ENCODE data around the gene PANK4. TPM values are rescaled to one million over a fixed set of nuclear protein-coding genes. Genes with fewer than 3 reads are reported as not detected.

The PANK4 gene
- total RNA-seq, 6 experiments from 2014 or later, result 9.6 to 18.9 (median 13.4) TPM

DNA sequence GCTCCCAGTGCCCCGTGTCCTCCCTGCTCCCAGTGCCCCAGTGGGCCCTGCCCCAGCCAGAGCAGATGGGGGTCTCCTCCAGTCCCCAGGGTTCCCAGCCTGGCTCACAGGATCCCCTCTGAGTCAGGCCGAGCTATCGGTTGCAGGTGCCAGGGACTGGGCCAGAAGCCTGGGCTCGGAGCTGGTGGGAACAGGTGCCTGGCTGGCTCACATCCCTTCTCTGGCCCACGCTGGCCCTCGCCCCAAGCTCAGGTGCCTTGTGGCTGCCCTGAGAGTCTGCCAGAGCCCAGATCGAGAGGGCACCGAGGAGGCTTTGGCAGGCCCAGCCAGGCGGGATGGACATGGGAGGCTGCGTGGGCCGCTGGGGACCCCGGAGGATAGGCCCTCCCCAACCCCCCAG lies 31.4 kb downstream of the PANK4 start:
- Histone ChIP-seq H3K4me1 (peaks cover 0 to 13% (median 5%) of the 10 kb centered on the region in 4 donors), H3K9me3 (no peaks in the 10 kb centered on the region), H3K36me3 (no peaks in the 10 kb centered on the region), H3K27ac (no peak overlapping the region), H3K27me3 (no peaks in the 10 kb centered on the region), H3K4me3 (no peak overlapping the region)
- TF ChIP-seq POLR2A (IDR thresholded peaks at IDR 0.05), result no peak
- TF ChIP-seq, protein P1, sequence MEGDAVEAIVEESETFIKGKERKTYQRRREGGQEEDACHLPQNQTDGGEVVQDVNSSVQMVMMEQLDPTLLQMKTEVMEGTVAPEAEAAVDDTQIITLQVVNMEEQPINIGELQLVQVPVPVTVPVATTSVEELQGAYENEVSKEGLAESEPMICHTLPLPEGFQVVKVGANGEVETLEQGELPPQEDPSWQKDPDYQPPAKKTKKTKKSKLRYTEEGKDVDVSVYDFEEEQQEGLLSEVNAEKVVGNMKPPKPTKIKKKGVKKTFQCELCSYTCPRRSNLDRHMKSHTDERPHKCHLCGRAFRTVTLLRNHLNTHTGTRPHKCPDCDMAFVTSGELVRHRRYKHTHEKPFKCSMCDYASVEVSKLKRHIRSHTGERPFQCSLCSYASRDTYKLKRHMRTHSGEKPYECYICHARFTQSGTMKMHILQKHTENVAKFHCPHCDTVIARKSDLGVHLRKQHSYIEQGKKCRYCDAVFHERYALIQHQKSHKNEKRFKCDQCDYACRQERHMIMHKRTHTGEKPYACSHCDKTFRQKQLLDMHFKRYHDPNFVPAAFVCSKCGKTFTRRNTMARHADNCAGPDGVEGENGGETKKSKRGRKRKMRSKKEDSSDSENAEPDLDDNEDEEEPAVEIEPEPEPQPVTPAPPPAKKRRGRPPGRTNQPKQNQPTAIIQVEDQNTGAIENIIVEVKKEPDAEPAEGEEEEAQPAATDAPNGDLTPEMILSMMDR (IDR thresholded peaks at IDR 0.05), result no peak
- ATAC-seq (no peak), DNase-seq (no peak)
- no CpG with 5 or more reads among the region's 12 CpGs for WGBS (ENCODE audit: insufficient coverage, low coverage, low lambda C conversion rate, missing lambda C conversion rate)
- intact Hi-C loops (cut with DNase I), result no loop called here

DNA sequence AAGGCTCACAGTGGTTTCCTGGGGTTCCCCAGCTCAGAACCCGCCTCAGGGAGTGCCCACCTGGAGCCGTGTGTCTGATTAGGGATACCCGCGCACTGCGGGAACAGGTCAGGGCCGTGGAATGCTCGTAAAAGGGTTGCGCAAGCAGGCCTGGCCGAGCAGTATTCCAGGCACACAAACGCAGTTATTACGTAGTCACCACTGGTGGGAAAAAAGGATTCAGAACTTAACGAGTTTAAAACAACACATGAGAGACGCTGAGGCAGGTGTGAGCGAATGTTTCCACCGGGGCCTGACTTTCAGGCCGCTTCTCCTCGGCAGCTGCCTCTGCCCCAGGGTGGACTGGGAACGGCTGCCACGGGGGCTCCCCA lies 32.1 kb downstream of the PANK4 start:
- 32% methylated on average over 17 of the region's 19 CpGs for WGBS (ENCODE audit: insufficient coverage, low coverage, low lambda C conversion rate, missing lambda C conversion rate)
- peak; percentile 79 to 86 (median 85) for DNase-seq
- Histone ChIP-seq H3K4me3 (no peak overlapping the region), H3K27me3 (no peaks in the 10 kb centered on the region), H3K36me3 (no peaks in the 10 kb centered on the region), H3K4me1 (peaks cover 0 to 13% (median 5%) of the 10 kb centered on the region in 4 donors), H3K9me3 (no peaks in the 10 kb centered on the region), H3K27ac (peak overlapping the region in 2 of 3 donors; percentile 58 to 66)
- ATAC-seq, result peak; percentile 76 to 88 (median 84)
- TF ChIP-seq POLR2A (IDR thresholded peaks at IDR 0.05), result no peak
- TF ChIP-seq, protein P1 (IDR thresholded peaks at IDR 0.05), result no peak
- intact Hi-C loops (cut with DNase I), result no loop called here

DNA sequence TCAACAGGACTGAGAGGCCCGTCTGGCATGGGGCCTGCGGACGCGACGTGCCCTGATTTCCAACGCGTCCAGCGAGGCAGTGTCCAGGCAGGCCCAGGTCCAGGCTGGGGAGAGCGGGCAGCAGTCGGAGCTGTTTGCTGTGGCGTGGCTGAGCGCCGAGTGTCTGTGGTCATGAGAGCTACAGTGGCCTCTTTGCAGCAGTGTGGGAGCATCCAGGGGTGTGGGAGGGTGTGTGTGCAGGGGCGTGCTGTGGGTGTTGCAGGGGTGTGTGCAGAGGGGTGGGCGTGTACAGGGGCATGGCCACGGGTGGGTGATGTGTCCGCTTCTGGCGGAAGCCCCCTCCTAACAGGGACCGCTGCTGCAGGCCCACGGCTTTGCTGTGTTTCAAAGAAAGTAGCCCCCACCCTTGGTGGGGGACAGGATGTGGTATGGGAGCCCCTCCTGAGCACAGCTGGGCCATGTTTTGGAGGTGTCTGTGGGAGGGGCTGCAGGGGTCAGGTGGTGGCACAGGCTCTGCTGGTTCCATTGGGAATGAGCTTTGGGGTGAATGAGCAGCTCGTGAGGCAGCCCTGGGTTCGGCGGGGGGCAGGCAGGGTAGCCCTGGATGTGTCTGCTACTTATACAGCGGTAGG lies 32.6 kb downstream of the PANK4 start:
- Histone ChIP-seq H3K4me1 (peaks cover 0 to 13% (median 5%) of the 10 kb centered on the region in 4 donors), H3K27me3 (no peaks in the 10 kb centered on the region), H3K36me3 (no peaks in the 10 kb centered on the region), H3K9me3 (no peaks in the 10 kb centered on the region), H3K4me3 (no peak overlapping the region), H3K27ac (peak overlapping the region in 1 of 3 donors; percentile 58)
- ATAC-seq, result peak; percentile 3 to 65 (median 29)
- DNase-seq, result peak in 1 of 3 donors; percentile 78
- 69% methylated on average over 6 of the region's 24 CpGs for WGBS (ENCODE audit: insufficient coverage, low coverage, low lambda C conversion rate, missing lambda C conversion rate)
- intact Hi-C loops (cut with DNase I), result no loop called here
- TF ChIP-seq POLR2A (IDR thresholded peaks at IDR 0.05), result no peak
- TF ChIP-seq, protein P1 (IDR thresholded peaks at IDR 0.05), result no peak

DNA sequence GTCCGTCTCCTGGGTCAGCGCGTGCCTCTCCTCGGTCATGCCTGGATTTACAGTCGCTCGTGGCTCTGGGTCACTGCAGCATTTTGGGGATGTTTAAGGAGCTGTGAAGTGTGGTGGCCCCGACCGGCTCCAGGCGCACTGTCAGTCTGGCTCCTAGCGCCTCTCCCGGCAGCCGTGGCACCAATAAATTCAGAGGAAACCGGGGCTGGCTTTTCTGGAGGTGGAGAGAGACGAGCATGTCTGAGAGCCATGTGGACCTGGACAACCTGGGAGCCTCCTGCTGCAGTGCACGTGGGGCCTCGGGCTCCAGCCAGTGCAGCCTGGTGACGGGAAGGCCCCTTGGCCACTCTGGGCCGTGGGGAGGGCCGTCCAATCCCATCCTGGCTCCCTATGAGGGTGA lies 33.2 kb downstream of the PANK4 start:
- Histone ChIP-seq H3K9me3 (no peaks in the 10 kb centered on the region), H3K4me3 (no peak overlapping the region), H3K27ac (no peak overlapping the region), H3K27me3 (no peaks in the 10 kb centered on the region), H3K36me3 (no peaks in the 10 kb centered on the region), H3K4me1 (peaks cover 0 to 13% (median 5%) of the 10 kb centered on the region in 4 donors)
- intact Hi-C loops (cut with DNase I), result no loop called here
- ATAC-seq (no peak), DNase-seq (no peak)
- WGBS (ENCODE audit: insufficient coverage, low coverage, low lambda C conversion rate, missing lambda C conversion rate), result no CpG with 5 or more reads among the region's 19 CpGs
- TF ChIP-seq POLR2A (IDR thresholded peaks at IDR 0.05), result no peak
- TF ChIP-seq, protein P1 (IDR thresholded peaks at IDR 0.05), result no peak
